Esophagus mucosa (tissue), 1 donor: ENCODE measurements around the gene ZNF385C. TPM values are rescaled to one million over a fixed set of nuclear protein-coding genes. Genes with fewer than 3 reads are reported as not detected.

Source experiments
- ATAC-seq: fragments of 200-7000 bp; cut with Tn5 transposase; one replicate; pipeline ENCODE4 v1.9.1; 2020
- total RNA-seq: library from RNA; stranded (reverse); gene quantifications from one replicate; pipeline ENCODE4 v1.2.4, GENCODE V29; 2023
- donor health status: DM: yes; HTN: yes; CAD: no.

Gene ZNF385C
- total RNA-seq, 1 donor from 2014 or later = 0.44 TPM

DNA sequence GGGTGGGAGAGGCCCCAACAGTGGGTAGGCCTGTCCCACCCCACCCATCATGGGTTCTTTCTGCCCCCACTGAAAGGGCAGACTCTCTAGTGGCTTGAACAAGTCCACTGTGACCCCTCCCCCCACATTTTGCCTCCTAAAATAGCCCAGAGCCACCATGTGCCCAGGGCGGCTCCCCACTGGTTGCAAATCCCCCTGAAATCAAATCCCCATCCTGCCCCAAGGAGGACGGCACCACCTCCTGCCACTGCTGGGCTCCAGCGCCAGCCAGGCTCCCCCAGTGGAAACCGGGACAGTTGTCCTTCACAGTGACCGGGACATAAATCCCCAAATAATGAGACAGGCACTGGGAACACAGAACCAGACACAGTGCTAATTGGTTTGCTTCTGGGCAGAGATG lies 20.5 kb downstream of the ZNF385C start:
- ATAC-seq = no peak

DNA sequence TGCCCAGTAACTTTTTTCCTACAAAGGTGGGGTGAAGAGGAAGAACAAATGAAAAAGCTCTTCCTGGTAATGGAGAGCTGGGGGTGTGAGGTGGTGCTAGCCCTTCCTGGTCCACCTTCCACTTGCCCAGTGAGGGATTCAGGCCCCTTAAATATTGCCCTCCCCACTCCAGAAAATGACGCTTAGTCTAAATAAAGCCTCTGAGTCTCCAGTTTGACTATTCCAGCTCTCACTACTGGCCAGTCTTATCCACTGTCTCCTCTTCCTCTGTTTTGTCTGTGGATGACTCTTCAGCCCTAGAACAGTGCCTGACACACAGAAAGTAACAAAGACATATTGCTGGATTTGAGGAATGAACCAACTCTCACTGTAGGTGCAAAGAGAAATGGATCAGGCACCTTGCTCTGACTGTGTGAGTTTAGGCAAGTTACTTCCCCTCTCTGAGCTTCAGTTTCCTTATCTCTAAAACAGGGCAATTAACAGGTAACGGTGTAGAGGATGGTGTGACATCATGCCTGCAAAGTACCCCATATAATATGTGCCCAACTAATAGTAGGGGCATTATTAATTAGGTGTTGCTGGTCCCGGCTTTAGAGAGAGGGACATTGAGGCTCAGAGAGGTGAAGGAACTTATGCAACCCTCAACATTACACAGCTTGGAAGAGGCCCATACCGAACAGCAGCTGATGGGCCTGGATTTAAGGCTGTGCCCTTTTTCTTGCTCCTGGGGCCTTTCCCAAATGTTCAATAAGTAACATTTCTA lies 21.3 kb downstream of the ZNF385C start:
- ATAC-seq = no peak

DNA sequence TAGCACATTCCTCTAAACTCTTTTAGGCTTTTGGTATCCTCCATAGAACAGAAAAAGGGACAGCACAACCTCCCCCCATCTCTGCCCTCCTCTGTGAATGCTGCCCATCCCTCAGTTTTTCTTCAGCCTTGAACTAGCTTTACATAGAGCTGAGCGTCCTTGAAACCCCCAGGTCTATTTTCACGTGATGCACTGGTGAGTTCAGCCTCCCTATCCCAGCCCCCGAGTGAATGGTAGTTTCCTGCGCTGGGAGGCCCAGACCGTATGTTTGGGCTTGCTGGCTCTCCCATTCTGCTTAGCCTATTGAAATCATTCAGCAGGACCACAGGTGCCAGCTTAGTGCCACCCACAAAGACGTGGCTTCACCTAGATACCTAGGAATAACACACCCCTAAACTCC lies 22.5 kb downstream of the ZNF385C start:
- ATAC-seq = no peak

DNA sequence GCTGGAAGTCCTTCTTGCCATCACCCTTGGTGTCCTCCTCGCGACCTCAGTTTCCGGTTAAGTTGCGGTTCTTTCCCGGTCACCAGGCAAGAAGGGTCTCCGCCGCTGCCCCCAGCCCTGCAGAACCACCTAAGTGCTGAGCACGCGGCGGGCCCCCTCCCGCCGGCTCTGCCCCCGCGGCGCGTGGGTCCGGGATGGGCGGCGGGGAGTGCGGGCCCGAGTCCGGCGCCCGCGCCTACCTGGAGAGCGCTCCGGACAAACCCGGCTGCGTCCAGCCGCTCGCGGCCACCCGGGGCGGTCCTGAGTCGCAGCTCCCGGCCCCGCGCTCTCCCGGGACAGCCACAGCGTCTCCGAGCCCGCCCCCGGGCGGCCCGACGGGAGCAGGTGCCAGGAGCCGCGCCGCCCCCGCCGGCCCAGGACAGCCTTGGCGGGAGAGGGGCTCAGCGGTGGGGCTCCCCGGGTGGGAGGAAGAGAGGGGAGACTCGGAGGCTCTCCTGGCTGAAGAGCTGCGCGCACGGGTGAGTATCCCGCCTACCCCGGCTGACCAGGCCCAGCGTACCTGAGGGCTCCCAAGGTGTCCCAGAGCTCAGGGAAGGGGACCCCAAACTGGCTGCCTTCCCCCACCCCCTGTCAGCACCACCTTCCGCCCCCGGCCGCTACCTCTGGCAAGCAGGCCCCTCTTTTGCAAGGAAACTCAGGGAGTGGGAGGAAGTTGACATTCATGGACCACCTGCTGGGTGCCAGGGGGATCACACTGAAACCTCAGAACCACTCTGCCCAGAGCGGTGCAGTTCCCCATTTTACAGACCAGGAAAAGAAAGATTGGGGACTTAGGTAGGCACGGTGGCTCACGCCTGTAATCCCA lies 25.7 kb downstream of the ZNF385C start:
- ATAC-seq = peak; percentile 11

DNA sequence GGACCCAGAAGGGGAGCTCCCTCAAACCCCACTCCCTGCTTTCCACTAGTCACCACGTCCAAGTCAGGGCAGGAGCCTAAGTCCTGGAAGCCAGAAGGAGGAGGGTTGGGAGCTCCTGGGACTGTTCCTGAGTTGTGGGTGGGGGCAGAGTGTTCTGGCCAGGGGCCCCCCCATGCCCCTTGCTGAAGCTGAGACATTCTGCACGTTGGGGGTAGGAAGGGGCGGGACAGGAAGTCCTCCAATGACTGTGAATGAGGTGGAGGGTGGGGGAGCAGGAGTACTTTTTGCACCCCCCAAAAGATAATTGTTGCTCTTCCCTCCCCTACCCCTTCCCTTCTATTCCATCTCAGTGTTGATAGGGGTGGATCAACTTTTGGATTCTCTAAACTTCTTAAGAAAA lies 26.5 kb downstream of the ZNF385C start:
- no peak for ATAC-seq

DNA sequence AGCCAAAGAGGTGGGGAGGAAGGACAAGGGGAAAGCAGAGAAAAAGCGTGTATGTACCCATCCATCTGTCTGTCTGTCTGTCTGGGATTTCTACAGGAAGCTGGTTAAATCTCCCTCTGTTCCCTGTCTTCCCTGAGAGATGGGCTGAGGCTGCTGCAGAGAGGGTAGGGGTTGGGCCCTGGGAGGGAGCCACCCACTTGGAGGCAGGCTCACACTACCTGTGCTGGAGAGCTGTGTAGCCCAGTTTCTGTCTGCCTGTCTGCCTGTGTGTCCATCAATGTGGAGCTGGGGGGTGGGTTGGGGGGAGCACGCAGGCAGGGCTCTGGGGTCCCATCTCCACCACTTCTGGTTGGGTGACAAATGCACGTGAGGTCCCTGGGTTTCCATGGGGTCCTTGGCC lies 29.3 kb downstream of the ZNF385C start:
- ATAC-seq = peak; percentile 46

DNA sequence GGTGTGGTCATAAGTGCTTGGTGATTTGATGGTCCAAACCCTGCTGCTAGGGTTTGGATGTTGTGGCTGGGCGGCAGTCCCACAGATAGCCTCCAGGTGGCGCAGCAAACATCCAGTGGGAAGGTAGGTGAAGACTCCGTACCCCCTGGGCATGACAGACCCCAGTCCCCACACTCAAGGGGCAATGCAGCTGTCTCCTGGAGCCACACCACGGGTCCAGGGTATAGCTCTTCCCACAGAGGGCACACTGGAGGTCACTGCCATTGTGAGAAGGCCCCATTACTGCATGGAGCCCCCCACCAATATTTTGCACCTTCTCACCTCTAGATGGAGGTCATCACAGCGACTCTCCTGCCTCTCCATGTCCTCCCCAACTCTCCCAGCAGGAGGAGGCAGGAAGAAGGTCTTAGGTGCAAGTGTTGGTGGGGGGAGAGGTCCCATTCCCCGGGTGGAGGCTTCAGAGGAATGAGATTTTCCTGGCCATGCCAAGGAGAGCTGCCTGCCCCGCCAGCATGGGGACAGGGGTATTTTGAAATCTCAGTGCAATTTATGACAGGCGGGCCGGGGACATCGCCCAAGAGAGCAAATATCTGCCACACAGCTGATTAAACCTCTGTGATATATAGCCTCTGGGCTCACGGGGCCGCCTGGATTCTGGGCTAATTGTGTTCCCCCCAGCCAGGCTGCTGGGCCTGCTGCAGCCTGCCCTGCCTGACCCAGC lies 30.7 kb downstream of the ZNF385C start:
- peak; percentile 43 for ATAC-seq

DNA sequence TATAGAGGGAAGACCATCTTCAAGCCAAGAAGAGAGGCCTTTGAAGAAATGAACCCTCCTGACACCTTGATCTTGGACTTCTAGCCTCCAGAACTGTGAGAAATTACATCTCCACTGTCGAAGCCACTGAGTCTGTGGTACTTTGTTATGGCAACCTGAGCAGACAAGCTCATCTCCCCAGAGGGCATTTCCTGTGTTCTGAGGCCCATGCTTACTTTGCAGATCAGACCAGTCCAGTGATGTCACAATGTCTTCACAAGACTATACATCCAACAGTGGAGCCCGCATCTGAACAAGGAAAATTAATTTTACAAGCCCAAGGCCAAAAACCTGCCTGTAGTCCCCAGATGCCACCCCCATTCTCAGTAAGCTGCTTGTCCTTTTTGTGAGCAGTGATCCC lies 33.1 kb downstream of the ZNF385C start:
- no peak for ATAC-seq

DNA sequence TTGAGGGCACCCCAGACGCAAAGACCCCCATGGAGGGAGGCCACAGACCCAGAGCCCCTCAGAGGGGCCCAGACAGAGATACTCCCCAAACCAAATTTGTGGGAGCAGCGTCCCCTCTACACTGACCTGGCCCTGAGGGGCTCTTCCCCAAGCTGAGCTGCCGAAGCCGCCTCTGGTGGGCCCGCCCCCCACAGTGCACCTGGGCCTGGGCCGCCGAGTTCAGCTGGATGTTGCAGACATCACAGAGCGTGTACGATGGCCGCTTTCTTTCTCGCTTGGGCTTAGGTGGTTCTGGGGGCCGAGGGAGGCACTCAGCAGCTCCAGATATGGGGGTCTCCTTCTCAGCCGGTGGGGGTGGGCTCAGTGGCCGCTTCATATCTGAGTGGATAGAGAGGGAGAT lies 35.6 kb downstream of the ZNF385C start:
- no peak for ATAC-seq

DNA sequence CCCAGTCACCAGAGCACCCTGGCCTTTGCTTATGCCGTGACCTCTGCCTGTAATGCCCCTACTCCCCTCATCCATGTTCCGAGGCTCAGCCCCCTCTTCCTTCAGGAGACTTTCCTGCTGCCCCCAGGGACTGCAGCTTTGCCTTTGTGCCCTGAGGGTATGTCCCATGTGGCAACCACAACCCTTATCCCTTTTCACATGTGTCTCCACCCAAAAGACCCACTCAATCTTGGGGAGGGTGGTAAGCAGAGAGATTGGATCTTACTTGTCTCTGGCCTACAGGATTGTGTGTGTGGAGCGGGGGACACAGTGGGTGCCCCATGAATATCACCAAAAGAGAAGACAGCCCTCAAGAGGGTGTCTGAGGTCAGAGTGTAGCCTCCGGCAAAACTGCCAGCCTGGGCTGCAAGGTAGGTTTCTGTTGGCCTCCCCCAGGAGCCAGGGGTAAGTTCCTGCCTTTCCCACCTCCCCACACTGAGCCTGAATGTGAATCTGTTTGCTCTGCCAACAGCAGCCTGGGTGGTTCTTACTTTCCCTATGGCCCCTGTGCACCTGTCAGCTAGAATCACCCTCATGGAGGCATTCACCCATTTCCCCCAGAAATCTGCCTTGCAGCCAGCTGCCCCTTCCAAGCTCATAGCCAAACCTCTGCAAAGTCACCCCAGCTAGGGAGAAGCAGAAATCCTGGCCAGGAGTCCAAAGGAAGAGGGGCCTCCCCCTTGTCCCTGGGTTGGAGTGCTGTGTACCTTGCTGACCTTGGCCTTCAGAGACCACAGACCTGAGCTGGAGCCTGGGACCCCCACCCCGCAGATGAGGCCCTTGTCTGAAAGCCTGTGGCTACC lies 36.4 kb downstream of the ZNF385C start:
- ATAC-seq = no peak

DNA sequence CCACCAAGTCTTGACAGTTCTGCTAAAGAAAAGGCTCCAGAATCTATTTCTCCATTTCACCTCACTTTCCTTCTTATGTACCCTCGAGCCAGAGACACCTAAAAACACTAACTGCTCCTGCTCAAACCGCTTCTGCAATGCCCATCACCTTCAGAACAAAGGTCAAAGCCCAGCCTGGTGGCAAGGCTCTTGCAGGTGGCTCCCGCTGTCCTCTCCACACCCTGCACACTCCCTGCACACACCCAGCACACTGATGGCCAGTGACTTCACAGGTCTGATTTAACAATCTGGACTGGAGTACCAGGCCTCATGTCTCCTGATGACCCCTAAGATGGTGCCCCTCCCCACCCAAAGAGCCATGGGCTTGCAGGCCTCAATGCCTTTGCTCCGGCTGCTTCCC lies 38.0 kb downstream of the ZNF385C start:
- no peak for ATAC-seq

DNA sequence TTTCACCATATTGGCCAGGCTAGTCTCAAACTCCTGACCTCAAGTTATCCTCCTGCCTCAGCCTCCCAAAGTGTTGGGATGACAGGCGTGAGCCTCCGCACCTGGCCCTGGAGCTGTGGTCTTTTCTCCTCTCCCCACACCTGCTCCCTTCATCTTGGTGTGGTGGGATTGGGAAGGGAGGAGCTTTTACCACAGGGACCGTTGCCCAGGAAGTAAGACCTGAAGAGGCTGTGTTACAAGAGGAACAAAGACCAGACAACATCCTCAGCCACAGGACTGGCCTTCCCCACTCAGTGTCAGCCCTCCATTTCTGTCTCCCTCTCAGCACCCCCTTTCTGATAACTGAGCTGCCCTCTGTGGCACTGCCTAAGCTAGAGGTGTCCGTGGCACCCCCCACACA lies 38.5 kb downstream of the ZNF385C start:
- ATAC-seq = no peak

DNA sequence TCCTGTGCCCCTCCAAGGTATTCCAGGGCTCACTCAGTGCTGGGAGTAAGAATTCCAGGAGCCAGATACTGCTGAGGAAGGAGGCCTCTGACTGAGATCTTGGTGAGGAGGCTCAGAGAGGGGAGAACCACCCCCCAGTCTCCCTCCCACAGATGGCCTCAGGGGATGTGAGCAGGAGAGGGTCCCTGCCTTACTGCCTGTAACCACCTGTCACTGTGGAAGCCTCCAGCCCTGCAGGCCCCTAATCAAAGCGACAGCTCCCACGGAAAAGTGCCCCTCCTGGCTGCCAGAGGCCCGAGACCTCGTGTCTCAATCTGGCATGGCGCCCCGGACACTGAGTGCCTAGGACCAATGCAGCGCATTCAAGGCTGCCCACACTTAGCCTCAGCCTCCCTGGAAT lies 40.2 kb downstream of the ZNF385C start:
- ATAC-seq = no peak

DNA sequence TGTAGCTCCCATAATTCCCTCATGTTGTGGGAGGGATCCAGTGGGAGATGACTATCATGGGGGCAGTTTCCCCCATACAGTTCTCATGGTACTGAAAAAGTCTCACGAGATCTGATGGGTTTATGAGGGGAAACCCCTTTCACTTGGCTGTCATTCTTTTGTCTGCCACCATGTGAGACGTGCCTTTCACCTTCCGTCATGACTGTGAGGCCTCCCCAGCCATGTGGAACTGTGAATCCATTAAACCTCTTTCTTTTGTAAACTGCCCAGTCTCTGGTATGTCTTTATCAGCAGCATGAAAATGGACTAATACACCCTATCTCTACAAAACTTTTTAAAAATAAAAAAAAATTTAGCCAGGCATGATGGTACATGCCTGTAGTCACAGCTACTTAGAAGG lies 41.6 kb downstream of the ZNF385C start:
- no peak for ATAC-seq

DNA sequence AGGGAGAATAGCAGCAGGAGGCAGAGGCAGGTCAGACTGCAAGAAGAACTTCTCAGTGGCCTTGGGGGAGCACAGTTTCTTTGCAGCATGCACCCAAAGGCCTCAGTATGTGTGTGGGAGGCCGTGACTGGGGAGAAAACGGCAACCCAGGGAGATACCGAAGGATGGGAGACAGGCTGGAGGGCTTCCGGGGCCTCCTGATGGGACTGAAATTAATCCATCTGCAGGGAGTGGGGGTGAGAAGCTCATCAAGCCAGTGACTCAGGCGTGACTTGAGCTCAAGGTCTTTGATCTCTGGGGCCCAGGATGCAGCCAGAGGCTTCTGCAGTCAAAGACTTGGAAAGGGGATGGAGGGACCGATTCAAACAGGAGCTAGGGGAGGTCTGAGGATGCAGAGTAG lies 42.8 kb downstream of the ZNF385C start:
- ATAC-seq = no peak

DNA sequence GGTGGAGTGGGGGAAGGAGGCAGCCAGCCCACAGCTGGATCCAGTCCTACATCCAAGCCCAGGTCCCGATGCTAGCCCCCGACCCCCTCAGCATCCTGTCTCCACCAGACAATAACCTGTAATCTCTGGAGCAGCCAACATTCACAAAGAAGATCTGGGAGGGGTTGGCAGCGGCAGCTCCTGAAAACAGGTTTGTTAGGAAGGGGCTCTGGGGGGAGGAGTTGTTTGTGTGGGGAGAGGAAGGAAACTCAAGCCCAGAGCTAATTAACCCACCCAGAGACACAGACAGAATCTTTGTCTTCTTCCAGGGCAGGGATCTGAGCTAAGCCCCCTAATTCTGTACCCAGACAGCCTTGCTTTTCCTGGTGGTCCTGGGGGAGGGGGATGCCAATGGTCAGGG lies 43.2 kb downstream of the ZNF385C start:
- ATAC-seq = no peak

DNA sequence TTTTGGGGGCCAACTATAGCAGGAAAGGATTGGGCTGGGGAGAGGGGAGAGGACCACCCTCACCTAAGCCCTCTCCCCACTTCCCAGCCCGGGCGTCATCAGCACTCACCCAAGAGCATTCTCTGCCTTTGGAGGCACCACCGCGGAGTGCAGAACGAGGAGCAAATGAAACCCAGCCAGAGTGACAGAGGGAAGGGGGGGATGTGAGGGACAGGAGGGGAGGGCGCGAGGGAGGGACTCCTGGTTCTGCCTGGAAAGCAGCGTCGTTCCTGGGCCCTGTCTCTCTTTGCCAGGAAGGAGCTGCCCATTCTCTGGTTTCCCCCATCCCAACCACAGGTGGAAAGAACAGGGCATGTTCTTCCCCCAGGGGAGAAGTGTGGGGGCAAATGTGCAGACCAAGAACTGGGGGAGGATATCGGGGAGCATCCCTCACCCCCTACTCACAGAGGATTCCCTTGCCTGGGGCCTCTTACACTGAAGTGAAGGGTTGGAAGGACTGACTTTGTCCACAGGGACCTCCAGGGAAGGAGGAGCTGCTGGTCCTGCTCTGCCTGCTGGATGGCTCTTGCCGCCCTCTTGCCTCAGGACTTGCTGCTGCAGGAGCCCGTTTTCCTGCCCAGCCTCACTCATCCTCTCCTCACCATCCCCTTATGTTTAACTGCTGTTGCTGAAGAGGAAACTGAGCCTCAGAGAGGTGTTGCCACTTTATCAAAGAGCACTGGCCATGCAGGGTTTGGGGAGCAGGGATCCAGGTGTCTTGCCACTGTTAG lies 44.4 kb downstream of the ZNF385C start:
- no peak for ATAC-seq

DNA sequence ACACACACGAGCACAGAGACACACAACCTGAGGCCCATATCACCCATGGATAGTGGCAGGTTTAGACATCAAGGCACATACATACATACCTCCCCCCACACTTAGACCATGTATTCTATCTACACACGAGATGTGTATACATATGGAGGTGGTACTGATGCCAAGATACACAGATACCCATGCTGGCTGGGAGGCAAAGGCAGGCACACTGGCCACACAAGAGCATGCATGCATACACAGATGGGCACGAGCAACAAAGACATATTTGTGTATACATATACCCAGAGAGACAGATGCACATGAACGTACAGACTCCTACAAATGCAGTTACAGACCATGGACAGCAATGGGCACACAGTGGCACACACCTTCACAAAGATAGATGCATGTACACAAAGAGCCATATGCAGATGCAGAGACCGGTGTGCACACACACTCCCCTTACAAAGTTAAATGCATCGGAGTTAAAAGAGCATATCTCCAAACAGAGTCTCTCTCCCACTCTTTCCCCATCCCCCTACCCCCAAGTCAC lies 45.9 kb downstream of the ZNF385C start:
- ATAC-seq = no peak

DNA sequence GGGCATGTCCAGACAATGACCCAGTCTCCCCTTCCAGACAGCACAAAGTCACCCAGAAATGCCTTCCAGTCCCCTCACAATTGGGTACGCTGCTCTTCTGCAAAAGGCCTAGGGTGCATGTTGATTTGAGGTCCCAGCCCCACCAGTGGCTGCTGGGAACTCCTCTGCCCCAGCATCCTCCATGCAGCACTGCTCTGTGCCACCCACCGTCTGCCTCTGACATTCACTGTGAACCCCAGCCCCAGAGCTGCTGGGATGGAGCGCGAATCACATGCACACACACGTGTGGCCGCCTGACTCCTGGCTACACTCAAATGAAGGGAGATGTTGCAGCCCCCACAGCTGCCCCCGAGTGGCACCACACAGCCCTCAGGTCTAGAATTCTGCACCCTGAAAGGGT lies 46.6 kb downstream of the ZNF385C start:
- ATAC-seq = no peak

DNA sequence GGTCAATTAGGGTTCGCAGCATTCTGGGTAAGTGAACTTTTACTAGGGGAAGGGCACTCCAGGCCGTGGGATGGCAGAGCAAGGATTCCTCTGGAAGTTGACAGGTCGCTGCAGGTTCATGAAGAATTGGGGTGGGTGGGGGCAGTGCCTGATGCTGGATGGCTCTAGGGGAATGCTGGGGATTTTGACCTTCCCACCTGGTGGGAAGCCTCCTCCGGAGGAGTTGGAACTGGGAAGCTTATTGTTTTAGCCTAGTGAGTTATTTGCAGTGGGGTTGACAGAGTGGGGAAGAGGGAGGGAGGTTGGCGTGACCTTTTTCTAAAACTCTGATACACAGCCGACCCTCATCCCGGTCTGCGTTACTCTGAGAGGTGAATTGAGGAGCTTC lies 47.3 kb downstream of the ZNF385C start:
- no peak for ATAC-seq

DNA sequence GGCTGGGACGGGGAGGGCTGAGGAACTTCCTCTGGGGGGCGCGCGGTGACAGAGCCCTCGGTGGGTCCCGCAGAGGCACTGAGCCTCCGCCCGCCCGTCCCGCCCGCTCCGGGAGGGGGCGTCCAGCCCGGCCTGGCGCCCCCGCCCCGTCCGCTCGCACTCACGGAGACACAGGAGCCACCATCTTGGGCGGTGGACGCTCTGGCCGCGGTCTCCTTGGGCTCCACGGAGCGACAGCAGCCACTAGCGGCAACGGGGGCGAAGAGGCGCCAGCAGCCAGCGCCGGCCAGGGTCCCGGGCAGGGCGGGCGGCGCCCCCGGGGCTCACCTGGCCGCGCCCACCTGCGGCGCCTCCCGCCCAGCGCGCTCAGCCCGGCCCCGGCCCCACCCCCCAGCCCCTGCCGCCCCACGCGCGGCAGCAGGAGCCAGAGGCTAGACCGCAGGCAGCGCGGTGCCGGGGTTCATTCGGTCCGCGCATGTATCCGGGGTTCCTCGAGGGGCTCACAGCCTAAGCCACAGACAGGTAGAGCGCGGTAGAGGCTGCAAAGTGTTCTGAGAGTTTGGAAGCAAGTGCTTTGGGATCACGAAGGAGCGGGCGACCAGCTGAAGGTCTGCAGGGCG lies 47.8 kb downstream of the ZNF385C start, which contains the start of gene C17orf113:
C17orf113 (minus strand) TSS at position 209 of the 620 bp plus-strand sequence. CDS start 7,225 bp downstream, outside the sequence.
- peak; percentile 63 for ATAC-seq
